ENCODE measurements around the gene MEN1. TPM values are rescaled to one million over a fixed set of nuclear protein-coding genes. Genes with fewer than 3 reads are reported as not detected.

MEN1 gene
- total and polyA plus RNA-seq, 2 of the 13 experiments (the other 11 are each of a cell fraction or from before 2014, with no cell fraction given) = 20.5 to 27.3 TPM

GRCh38 chr11:64848826-64849597 lies 38.7 kb upstream of the MEN1 start (continued):
- TF ChIP-seq ZBTB34 (CRISPR knock-in tag; IDR thresholded peaks at IDR 0.05) (no peak), HNRNPUL1 (IDR thresholded peaks at IDR 0.05; ENCODE audit: low read depth, low read length) (no peak), AHDC1 (CRISPR knock-in tag; IDR thresholded peaks at IDR 0.05; ENCODE audit: borderline replicate concordance) (no peak), ARHGAP35 (CRISPR knock-in tag; IDR thresholded peaks at IDR 0.05; ENCODE audit: borderline replicate concordance) (no peak), ZUFSP (CRISPR knock-in tag; IDR thresholded peaks at IDR 0.05; ENCODE audit: borderline replicate concordance) (no peak), ATM (IDR thresholded peaks at IDR 0.05; ENCODE audit: borderline replicate concordance) (no peak), ZNF674 (CRISPR knock-in tag; IDR thresholded peaks at IDR 0.05; ENCODE audit: low read depth) (no peak), ZBTB21 (CRISPR knock-in tag; IDR thresholded peaks at IDR 0.05) (no peak), RBM22 (optimal IDR thresholded peaks at IDR 0.05; ENCODE audit: low read length) (no peak), XRCC5 (optimal IDR thresholded peaks at IDR 0.05; ENCODE audit: low read length) (peak; percentile 36), ZMYM3 (CRISPR knock-in tag; IDR thresholded peaks at IDR 0.05) (no peak), MXD3 (CRISPR knock-in tag; IDR thresholded peaks at IDR 0.05) (no peak), KDM6A (CRISPR knock-in tag; IDR thresholded peaks at IDR 0.05; ENCODE audit: low read depth) (no peak), SETDB1 (CRISPR knock-in tag; IDR thresholded peaks at IDR 0.05; ENCODE audit: borderline replicate concordance) (no peak), HOXA9 (CRISPR knock-in tag; IDR thresholded peaks at IDR 0.05; ENCODE audit: borderline replicate concordance) (no peak), DDIT3 (CRISPR knock-in tag; IDR thresholded peaks at IDR 0.05) (no peak), ZNF720 (CRISPR knock-in tag; IDR thresholded peaks at IDR 0.05) (no peak), ZZZ3 (CRISPR knock-in tag; IDR thresholded peaks at IDR 0.05; ENCODE audit: borderline replicate concordance) (no peak), ZBTB38 (CRISPR knock-in tag; IDR thresholded peaks at IDR 0.05) (peak; percentile 21; the same call in 1 of the 2 replicates)

All from HepG2 (cell line).